ENCODE measurements around the gene TSPYL4.

DNA sequence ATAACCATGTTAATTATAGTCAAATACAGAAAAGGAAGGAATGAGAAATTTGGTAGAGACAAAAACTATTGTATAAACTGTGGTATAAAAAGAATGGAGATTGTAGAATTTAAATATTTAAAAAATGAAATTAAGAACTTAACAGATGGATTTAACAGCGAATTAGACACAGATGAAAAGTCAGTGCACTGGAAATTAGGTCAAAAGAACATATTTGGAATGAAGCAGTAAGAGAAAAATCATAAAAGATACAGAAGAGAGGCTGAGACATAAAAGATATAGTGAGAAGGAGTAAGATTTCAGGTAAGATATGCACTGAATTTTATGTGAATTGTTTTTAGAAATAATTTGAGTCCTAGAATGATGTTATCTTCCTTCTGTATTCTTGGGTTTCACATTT, 14.0 kb downstream of the TSPYL4 start:
- TF ChIP-seq, protein P1, sequence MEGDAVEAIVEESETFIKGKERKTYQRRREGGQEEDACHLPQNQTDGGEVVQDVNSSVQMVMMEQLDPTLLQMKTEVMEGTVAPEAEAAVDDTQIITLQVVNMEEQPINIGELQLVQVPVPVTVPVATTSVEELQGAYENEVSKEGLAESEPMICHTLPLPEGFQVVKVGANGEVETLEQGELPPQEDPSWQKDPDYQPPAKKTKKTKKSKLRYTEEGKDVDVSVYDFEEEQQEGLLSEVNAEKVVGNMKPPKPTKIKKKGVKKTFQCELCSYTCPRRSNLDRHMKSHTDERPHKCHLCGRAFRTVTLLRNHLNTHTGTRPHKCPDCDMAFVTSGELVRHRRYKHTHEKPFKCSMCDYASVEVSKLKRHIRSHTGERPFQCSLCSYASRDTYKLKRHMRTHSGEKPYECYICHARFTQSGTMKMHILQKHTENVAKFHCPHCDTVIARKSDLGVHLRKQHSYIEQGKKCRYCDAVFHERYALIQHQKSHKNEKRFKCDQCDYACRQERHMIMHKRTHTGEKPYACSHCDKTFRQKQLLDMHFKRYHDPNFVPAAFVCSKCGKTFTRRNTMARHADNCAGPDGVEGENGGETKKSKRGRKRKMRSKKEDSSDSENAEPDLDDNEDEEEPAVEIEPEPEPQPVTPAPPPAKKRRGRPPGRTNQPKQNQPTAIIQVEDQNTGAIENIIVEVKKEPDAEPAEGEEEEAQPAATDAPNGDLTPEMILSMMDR (IDR thresholded peaks at IDR 0.05) = no peak
- TF ChIP-seq, protein P2, sequence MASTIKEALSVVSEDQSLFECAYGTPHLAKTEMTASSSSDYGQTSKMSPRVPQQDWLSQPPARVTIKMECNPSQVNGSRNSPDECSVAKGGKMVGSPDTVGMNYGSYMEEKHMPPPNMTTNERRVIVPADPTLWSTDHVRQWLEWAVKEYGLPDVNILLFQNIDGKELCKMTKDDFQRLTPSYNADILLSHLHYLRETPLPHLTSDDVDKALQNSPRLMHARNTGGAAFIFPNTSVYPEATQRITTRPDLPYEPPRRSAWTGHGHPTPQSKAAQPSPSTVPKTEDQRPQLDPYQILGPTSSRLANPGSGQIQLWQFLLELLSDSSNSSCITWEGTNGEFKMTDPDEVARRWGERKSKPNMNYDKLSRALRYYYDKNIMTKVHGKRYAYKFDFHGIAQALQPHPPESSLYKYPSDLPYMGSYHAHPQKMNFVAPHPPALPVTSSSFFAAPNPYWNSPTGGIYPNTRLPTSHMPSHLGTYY (CRISPR knock-in tag; IDR thresholded peaks at IDR 0.05) = no peak
- TF ChIP-seq ZNF232 (CRISPR knock-in tag; IDR thresholded peaks at IDR 0.05) (no peak), NFYB (CRISPR knock-in tag; conservative IDR thresholded peaks at IDR 0.05; ENCODE audit: low read depth) (no peak), SOX15 (CRISPR knock-in tag; IDR thresholded peaks at IDR 0.05) (no peak), TEAD1 (CRISPR knock-in tag; IDR thresholded peaks at IDR 0.05) (no peak)
- TF ChIP-seq, protein P3, sequence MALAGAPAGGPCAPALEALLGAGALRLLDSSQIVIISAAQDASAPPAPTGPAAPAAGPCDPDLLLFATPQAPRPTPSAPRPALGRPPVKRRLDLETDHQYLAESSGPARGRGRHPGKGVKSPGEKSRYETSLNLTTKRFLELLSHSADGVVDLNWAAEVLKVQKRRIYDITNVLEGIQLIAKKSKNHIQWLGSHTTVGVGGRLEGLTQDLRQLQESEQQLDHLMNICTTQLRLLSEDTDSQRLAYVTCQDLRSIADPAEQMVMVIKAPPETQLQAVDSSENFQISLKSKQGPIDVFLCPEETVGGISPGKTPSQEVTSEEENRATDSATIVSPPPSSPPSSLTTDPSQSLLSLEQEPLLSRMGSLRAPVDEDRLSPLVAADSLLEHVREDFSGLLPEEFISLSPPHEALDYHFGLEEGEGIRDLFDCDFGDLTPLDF (CRISPR knock-in tag; IDR thresholded peaks at IDR 0.05) = no peak
- TF ChIP-seq, protein P4, sequence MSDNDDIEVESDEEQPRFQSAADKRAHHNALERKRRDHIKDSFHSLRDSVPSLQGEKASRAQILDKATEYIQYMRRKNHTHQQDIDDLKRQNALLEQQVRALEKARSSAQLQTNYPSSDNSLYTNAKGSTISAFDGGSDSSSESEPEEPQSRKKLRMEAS (CRISPR knock-in tag; IDR thresholded peaks at IDR 0.05) = no peak
